Measurements from ENCODE around the gene ADGRE3.
"Not testable (repeated sequence)": the region's sequence is repeated elsewhere in the genome, so short reads cannot be mapped to it uniquely, and the experiment has no call there.

Gene ADGRE3

GRCh38 chr19:14639536-14640277 is 34.9 kb downstream of the ADGRE3 start:
- H3K9me3 ChIP-seq (ENCODE audit: control insufficient read depth, insufficient read depth, low read depth, low read length), result no peaks in the 10 kb centered on the region
- H3K4me3 ChIP-seq (ENCODE audit: low read depth, low read length), result no peak overlapping the region
- H3K36me3 ChIP-seq (ENCODE audit: control insufficient read depth in 2 of 2, insufficient read depth in 1 of 2, low read length in 2 of 2), result no peaks in the 10 kb centered on the region
- ChIA-PET CTCF (no interaction called here), POLR2A (no interaction called here)
- TF ChIP-seq ZNF148 (tag by site-specific recombination; IDR thresholded peaks at IDR 0.05; ENCODE audit: borderline replicate concordance) (no peak), ZNF138 (tag by site-specific recombination; IDR thresholded peaks at IDR 0.05; ENCODE audit: borderline replicate concordance) (no peak), ZNF324 (tag by site-specific recombination; IDR thresholded peaks at IDR 0.05) (no peak), ZNF639 (tag by site-specific recombination; IDR thresholded peaks at IDR 0.05) (no peak), ZNF701 (tag by site-specific recombination; IDR thresholded peaks at IDR 0.05) (no peak), ZNF366 (tag by site-specific recombination; conservative IDR thresholded peaks at IDR 0.05) (no peak)
- no peaks in the 10 kb centered on the region for H3K4me1 ChIP-seq (ENCODE audit: control insufficient read depth, insufficient read depth, low read length)
- no peak overlapping the region for H3K27ac ChIP-seq (ENCODE audit: extremely low read depth, low read depth, low read length)

GRCh38 chr19:14632286-14632685 is 42.4 kb downstream of the ADGRE3 start:
- H3K27ac ChIP-seq (ENCODE audit: extremely low read depth, low read depth, low read length), result no peak overlapping the region
- POLR2A ChIA-PET, result no interaction called here
- H3K9me3 ChIP-seq (ENCODE audit: control insufficient read depth, insufficient read depth, low read depth, low read length), result no peaks in the 10 kb centered on the region
- no peaks in the 10 kb centered on the region for H3K4me1 ChIP-seq (ENCODE audit: control insufficient read depth, insufficient read depth, low read length)
- TF ChIP-seq ZFP3 (tag by site-specific recombination; IDR thresholded peaks at IDR 0.05; ENCODE audit: low read depth) (peak; percentile 44; the same call in 1 of the 2 replicates), ZNF513 (tag by site-specific recombination; IDR thresholded peaks at IDR 0.05) (no peak)
- CTCF ChIA-PET, result interaction anchor here (1.2 to 1.6 kb wide), 2 partner anchors 10 to 154 kb away, joined by 4 read pairs; no protein-coding TSS in a partner anchor
- no peaks in the 10 kb centered on the region for H3K36me3 ChIP-seq (ENCODE audit: control insufficient read depth in 2 of 2, insufficient read depth in 1 of 2, low read length in 2 of 2)
- H3K4me3 ChIP-seq (ENCODE audit: low read depth, low read length), result no peak overlapping the region

- POLR2A ChIA-PET, result no interaction called here
- H3K36me3 ChIP-seq (ENCODE audit: control insufficient read depth in 2 of 2, insufficient read depth in 1 of 2, low read length in 2 of 2), result no peaks in the 10 kb centered on the region
- CTCF ChIA-PET, result interaction anchor here (0.6 kb wide), 2 partner anchors 54 to 266 kb away, joined by 3 read pairs; no protein-coding TSS in a partner anchor
- H3K9me3 ChIP-seq (ENCODE audit: control insufficient read depth, insufficient read depth, low read depth, low read length), result no peaks in the 10 kb centered on the region
- H3K4me3 ChIP-seq (ENCODE audit: low read depth, low read length), result no peak overlapping the region
- TF ChIP-seq FEZF1 (tag by site-specific recombination; IDR thresholded peaks at IDR 0.05) (no peak), ZNF404 (tag by site-specific recombination; IDR thresholded peaks at IDR 0.05) (no peak), ZNF274 (IDR thresholded peaks at IDR 0.05; ENCODE audit: low read length) (no peak), ZNF274 (tag by site-specific recombination; IDR thresholded peaks at IDR 0.05; ENCODE audit: borderline replicate concordance) (no peak), RBAK (tag by site-specific recombination; IDR thresholded peaks at IDR 0.05) (peak; percentile 90), ZBTB44 (tag by site-specific recombination; IDR thresholded peaks at IDR 0.05) (no peak), ZNF501 (tag by site-specific recombination; IDR thresholded peaks at IDR 0.05) (no peak), ZNF19 (tag by site-specific recombination; IDR thresholded peaks at IDR 0.05; ENCODE audit: low read depth) (no peak), ZNF324 (tag by site-specific recombination; IDR thresholded peaks at IDR 0.05) (no peak)
- no peaks in the 10 kb centered on the region for H3K4me1 ChIP-seq (ENCODE audit: control insufficient read depth, insufficient read depth, low read length)
- no peak overlapping the region for H3K27ac ChIP-seq (ENCODE audit: extremely low read depth, low read depth, low read length)
Measured at GRCh38 chr19:14629557-14629956, 45.1 kb downstream of the ADGRE3 start.

- H3K9me3 ChIP-seq (ENCODE audit: control insufficient read depth, insufficient read depth, low read depth, low read length); H3K36me3 ChIP-seq (ENCODE audit: control insufficient read depth in 2 of 2, insufficient read depth in 1 of 2, low read length in 2 of 2); H3K27ac ChIP-seq (ENCODE audit: extremely low read depth, low read depth, low read length); H3K4me3 ChIP-seq (ENCODE audit: low read depth, low read length); POLR2A ChIA-PET; H3K4me1 ChIP-seq (ENCODE audit: control insufficient read depth, insufficient read depth, low read length): not testable (repeated sequence)
- CTCF ChIA-PET, result interaction anchor here (0.6 kb wide), 1 partner anchor 270 kb away, joined by 3 read pairs; no protein-coding TSS in a partner anchor
Measured at GRCh38 chr19:14624491-14624890, 50.2 kb downstream of the ADGRE3 start.
